HL-60/S4 (cell line): ENCODE data around the gene ADGRB2.

Source experiments
- in situ Hi-C: fragments of 300-500 bp; cut with MboI; formaldehyde crosslinking; loops from 2 replicates; pipeline ENCODE4 v1.14.3; 2022; ENCODE audit warnings: low sequenced_read_pairs

The ADGRB2 gene

GRCh38 chr1:31687601-31688000 lies 76.5 kb downstream of the ADGRB2 start:
- in situ Hi-C loops = no loop called here

GRCh38 chr1:31685795-31686194 lies 78.3 kb downstream of the ADGRB2 start:
- in situ Hi-C loops = no loop called here

DNA sequence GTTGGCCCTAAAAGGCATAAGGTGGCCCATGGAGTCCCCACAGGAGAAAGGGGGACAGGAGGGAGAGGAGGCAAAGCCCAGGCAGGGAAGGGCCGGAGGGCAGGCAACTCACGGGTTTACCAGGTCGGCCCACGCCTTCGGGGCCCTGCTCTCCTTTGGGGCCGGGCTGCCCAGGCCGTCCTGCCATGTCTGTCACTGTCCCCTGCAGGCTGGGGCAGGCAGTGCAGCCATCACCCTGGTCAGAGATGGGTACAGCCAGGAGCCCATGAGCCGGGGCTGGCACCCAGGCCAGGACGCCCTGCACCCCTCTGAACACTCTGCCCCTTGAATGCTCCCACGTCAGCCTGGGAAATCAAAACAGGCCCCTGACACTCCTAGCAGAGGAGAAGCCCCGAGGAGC lies 80.1 kb downstream of the ADGRB2 start:
- in situ Hi-C loops = no loop called here

DNA sequence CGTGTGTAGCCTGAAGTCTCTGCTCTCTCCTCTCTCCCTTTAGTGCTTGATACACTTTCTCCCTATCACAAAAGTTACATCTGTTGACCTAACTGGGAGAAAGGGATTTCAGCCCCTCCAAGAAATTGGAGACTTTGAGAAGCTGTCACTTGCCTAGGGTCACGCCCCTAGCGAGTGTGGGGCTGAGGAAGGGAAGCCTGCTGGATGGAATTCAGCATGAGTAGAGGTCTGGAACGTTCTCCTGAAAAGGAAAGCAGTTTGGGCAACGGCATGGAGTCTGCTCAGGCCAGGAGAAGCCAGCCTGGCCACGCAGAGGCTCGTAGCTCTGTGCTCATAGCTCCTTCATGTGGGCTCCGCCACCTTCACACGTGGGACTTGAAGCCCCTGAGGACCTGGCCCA lies 82.7 kb downstream of the ADGRB2 start:
- in situ Hi-C loops = no loop called here

DNA sequence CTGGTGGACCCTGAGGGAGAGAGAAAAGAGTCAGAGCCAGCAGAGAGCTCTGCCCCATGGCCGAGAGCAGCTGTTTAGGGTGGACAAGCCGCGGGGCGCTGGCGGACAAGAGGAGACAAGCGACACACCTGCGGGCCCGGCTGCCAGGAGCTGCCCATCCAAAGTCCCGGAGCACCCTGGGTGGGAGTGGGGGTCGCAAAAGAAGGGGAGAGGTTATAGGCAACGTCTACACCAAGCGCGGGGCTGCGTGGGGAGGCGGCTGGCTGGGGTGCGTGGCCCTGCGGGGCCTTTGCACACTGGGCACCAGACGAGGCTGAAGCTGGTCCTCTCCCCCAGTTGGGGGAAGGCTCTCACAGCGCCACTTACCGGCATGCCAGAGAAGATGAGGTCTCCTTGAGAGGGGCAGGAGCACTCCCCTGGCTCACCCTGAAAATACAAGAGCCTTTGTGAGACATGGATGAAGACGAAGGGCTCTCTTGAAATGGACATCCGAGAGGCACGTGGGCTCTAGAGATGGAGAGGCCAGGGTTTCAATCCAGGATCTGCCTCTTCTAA lies 84.4 kb downstream of the ADGRB2 start:
- in situ Hi-C loops = no loop called here

DNA sequence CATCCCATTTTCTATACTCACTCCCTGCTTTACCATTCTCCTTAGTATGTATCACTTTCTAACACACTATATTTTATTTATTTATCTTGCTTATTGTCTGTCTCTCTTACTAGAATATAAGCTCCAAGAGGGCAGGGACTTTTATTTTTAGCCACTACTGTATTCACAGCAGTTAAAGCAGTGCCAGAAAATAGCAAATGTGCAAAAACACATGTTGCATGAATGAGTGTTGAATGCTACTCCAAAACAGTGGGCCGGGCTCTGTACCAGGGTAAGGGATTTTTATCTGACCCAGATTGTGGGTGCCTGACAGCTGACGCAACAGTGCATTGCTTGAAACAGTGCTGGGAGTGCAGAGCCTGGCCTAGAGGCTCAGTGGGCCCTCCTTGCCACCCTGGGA lies 85.0 kb downstream of the ADGRB2 start:
- in situ Hi-C loops = no loop called here

DNA sequence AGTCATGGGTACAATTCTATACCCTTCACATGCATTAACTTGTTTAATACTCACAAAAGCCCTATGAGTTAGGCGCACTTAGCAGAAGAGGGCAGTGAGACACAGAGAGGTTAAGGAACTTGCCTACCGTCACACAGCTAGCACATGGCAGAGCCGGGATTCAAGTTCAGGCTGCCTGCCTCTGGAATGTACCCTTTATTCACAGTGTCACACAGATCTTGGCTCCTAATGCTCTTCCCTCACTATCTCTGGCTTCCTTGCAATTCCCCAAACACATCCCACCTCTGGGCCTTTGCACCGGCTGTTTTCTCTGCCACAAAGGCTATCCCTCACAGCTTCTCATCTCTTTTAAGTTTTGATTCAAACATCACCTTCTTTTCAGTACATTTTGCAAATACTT lies 85.5 kb downstream of the ADGRB2 start:
- in situ Hi-C loops = no loop called here

DNA sequence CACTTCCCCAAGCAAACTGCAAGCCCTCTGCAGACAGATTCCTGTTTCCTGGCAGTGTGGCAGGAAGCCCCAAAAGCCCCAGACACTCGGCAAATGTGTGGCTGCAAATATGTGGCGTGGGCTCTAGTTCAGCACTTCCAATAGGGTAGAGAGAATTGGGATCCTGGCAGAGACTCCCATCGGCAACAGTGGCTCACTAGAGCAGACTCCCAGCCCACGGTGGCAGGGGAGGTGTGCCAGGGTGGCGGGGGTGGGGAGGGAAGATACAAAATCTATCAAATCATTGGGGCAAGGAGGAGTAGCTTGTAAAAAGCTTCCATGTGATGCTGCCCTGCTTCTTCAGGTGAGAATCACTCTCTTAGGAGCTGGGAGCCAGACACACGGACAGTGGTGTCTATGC lies 86.2 kb downstream of the ADGRB2 start:
- in situ Hi-C loops = no loop called here

DNA sequence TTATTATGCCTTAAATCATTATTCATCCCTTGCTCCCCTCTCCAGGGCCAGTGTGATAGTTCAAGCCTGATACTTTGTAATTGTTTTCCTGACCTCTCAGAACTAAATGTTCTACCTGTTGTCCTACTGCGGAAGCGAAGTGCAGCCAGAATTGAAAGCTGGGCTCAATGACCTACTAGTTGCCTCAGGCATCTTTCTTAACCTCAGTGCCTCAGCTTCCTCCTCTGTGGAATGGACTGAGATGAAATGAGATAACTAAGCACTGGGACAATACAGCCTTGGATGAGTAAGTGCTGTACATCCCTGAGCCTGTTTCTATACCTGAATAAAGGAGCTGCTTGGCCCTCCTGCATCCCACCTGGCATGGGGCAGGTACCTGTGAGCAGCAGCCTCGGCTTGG lies 86.7 kb downstream of the ADGRB2 start:
- in situ Hi-C loops = no loop called here
